H1 (cell line): ENCODE measurements around the gene IL21R. TPM values are rescaled to one million over a fixed set of nuclear protein-coding genes. Genes with fewer than 3 reads are reported as not detected.

Experiments used
- CTCF ChIA-PET: fragments of 300-600 bp; sonication (Branson Sonifier 250); formaldehyde crosslinking; loops from one replicate; lab custom pipeline; 2021; ENCODE audit not compliant: partially characterized antibody; lab: Charles Lee
- POLR2A ChIA-PET: fragments of 300-600 bp; sonication (Branson Sonifier 250); formaldehyde crosslinking; loops from one replicate; lab custom pipeline; 2021; ENCODE audit warnings: inconsistent platforms; ENCODE audit not compliant: partially characterized antibody; lab: Charles Lee
- DNase-seq, 2 experiments: peaks; one replicate each; pipeline versions ENCODE4 v3.0.0 to v3.0.0-alpha.2; 2010 to 2022; ENCODE audit warnings: low spot score in 2 of 2, low read depth in 1 of 2, mixed read lengths in 1 of 2
- FAIRE-seq: peaks from 2 replicates; lab custom pipeline; 2011; peaks lifted over from hg19 to GRCh38; lab: Jason Lieb, UNC
- H2AFZ ChIP-seq: 2 replicates; pipeline ENCODE4 v1.8.1; 2012; ENCODE audit warnings: low read length, inconsistent platforms
- H2AK5ac ChIP-seq: 2 replicates; pipeline ENCODE4 v1.6.1; 2013; ENCODE audit warnings: low read depth, low read length
- H2BK120ac ChIP-seq: replicated peaks from 2 replicates; pipeline ENCODE3; 2013; ENCODE audit warnings: low read depth, low read length, inconsistent platforms
- H2BK12ac ChIP-seq: 2 replicates; pipeline ENCODE4 v1.6.1; 2013; ENCODE audit warnings: low read depth, low read length
- H2BK15ac ChIP-seq: 2 replicates; pipeline ENCODE4 v1.6.1; 2013; ENCODE audit warnings: low read length
- H2BK20ac ChIP-seq: 2 replicates; pipeline ENCODE4 v1.6.1; 2013; ENCODE audit warnings: low read length
- H2BK5ac ChIP-seq: 2 replicates; pipeline ENCODE4 v1.6.1; 2013; ENCODE audit warnings: low read depth, low read length
- H3K14ac ChIP-seq: 2 replicates; pipeline ENCODE4 v1.6.1; 2013; ENCODE audit warnings: inconsistent platforms; ENCODE audit not compliant: insufficient read length
- H3K18ac ChIP-seq: 2 replicates; pipeline ENCODE4 v1.6.1; 2013; ENCODE audit warnings: low read length; ENCODE audit errors: extremely low read depth
- H3K23ac ChIP-seq: 2 replicates; pipeline ENCODE4 v1.6.1; 2013; ENCODE audit warnings: inconsistent platforms; ENCODE audit not compliant: insufficient read length
- H3K23me2 ChIP-seq: 2 replicates; pipeline ENCODE4 v1.6.1; 2013; ENCODE audit warnings: low read depth, low read length
- H3K27ac ChIP-seq: 2 replicates; pipeline ENCODE4 v1.6.1; 2011; ENCODE audit warnings: low read depth, low read length, inconsistent platforms
- H3K27me3 ChIP-seq, 4 experiments: replicated peaks in 1 of 4; 1 replicate in 1 of 4; 2 replicates in 3 of 4; pipeline versions ENCODE4 v1.6.1 to v1.8.1; 2011 to 2013; ENCODE audit warnings: low read length in 3 of 4, mild to moderate bottlenecking in 3 of 4, inconsistent platforms in 2 of 4, mixed read lengths in 2 of 4, moderate library complexity in 1 of 4; ENCODE audit not compliant: control insufficient read depth in 3 of 4, insufficient read depth in 3 of 4; ENCODE audit errors: extremely low read depth in 1 of 4
- H3K36me3 ChIP-seq, 4 experiments: 2 replicates each; pipeline versions ENCODE4 v1.6.1 to v1.8.1; 2011 to 2013; ENCODE audit warnings: mild to moderate bottlenecking in 4 of 4, low read length in 3 of 4, moderate library complexity in 2 of 4, control low read depth in 1 of 4, inconsistent platforms in 1 of 4; ENCODE audit not compliant: insufficient read depth in 4 of 4, control insufficient read depth in 2 of 4
- H3K4ac ChIP-seq: replicated peaks from 2 replicates; pipeline ENCODE3; 2013; ENCODE audit warnings: low read length, low read depth, mixed read lengths, inconsistent platforms; ENCODE audit not compliant: insufficient read length
- H3K4me1 ChIP-seq, 4 experiments: replicated peaks in 1 of 4; 1 replicate in 1 of 4; 2 replicates in 3 of 4; pipeline versions ENCODE4 v1.6.1 to v1.8.1; 2011 to 2013; ENCODE audit warnings: low read length in 3 of 4, inconsistent platforms in 2 of 4, mixed read lengths in 1 of 4; ENCODE audit not compliant: insufficient read depth in 4 of 4, control insufficient read depth in 3 of 4
- H3K4me2 ChIP-seq, 2 experiments: 2 replicates each; pipeline versions ENCODE4 v1.6.1 to v1.8.1; 2011 to 2013; ENCODE audit warnings: low read depth in 2 of 2, low read length in 2 of 2, control low read depth in 1 of 2, inconsistent platforms in 1 of 2, mild to moderate bottlenecking in 1 of 2; ENCODE audit not compliant: insufficient read depth in 1 of 2
- H3K4me3 ChIP-seq, 4 experiments: fragments of 200-600, 300-600 bp in 1 of 4; sonication (generic), shearing (Covaris generic), sonication (Bioruptor Twin) in 1 of 4; 2 replicates each; pipeline versions ENCODE4 v1.5.1 to v1.8.1; 2011 to 2016; ENCODE audit warnings: low read length in 4 of 4, low read depth in 3 of 4, control low read depth in 2 of 4, inconsistent platforms in 2 of 4, mild to moderate bottlenecking in 2 of 4, mixed read lengths in 1 of 4, moderate library complexity in 1 of 4; ENCODE audit not compliant: insufficient read depth in 2 of 4; ENCODE audit errors: extremely low read depth in 1 of 4
- H3K56ac ChIP-seq: replicated peaks from 2 replicates; pipeline ENCODE3; 2013; ENCODE audit warnings: low read depth, mild to moderate bottlenecking, mixed read lengths, low read length, inconsistent platforms; ENCODE audit not compliant: insufficient read length
- H3K79me1 ChIP-seq: 2 replicates; pipeline ENCODE4 v1.6.1; 2013; ENCODE audit warnings: low read depth, low read length, control low read depth
- H3K79me2 ChIP-seq, 2 experiments: 2 replicates each; pipeline versions ENCODE4 v1.6.1 to v1.8.1; 2012 to 2013; ENCODE audit warnings: low read length in 2 of 2, mild to moderate bottlenecking in 2 of 2, inconsistent platforms in 1 of 2; ENCODE audit not compliant: insufficient read depth in 2 of 2, control insufficient read depth in 1 of 2
- H3K9ac ChIP-seq, 4 experiments: replicated peaks in 1 of 4; 1 replicate in 1 of 4; 2 replicates in 3 of 4; pipeline versions ENCODE4 v1.6.1 to v1.8.1; 2011 to 2013; ENCODE audit warnings: low read depth in 3 of 4, low read length in 3 of 4, control low read depth in 2 of 4, mild to moderate bottlenecking in 2 of 4, moderate library complexity in 2 of 4, inconsistent platforms in 1 of 4; ENCODE audit errors: extremely low read depth in 1 of 4
- H3K9me3 ChIP-seq, 2 experiments: 2 replicates each; pipeline versions ENCODE4 v1.6.1 to v1.8.1; 2012 to 2013; ENCODE audit warnings: mild to moderate bottlenecking in 2 of 2, moderate library complexity in 2 of 2, control low read depth in 1 of 2, inconsistent platforms in 1 of 2, low read depth in 1 of 2, low read length in 1 of 2, mixed read lengths in 1 of 2; ENCODE audit not compliant: insufficient read depth in 2 of 2
- H4K20me1 ChIP-seq, 2 experiments: replicated peaks in 1 of 2; 2 replicates each; pipeline versions ENCODE3 to v1.8.1; 2011 to 2013; ENCODE audit warnings: inconsistent platforms in 2 of 2, low read length in 2 of 2, mild to moderate bottlenecking in 1 of 2; ENCODE audit not compliant: insufficient read depth in 2 of 2, control insufficient read depth in 1 of 2
- H4K5ac ChIP-seq: 2 replicates; pipeline ENCODE4 v1.6.1; 2013; ENCODE audit warnings: low read length, low read depth, mixed read lengths, inconsistent platforms; ENCODE audit not compliant: insufficient read length
- H4K8ac ChIP-seq: 2 replicates; pipeline ENCODE4 v1.8.0; 2013; ENCODE audit warnings: mild to moderate bottlenecking, moderate library complexity, low read length, inconsistent platforms; ENCODE audit not compliant: insufficient read depth; ENCODE audit errors: extremely low read depth
- H4K91ac ChIP-seq: replicated peaks from 2 replicates; pipeline ENCODE3; 2013; ENCODE audit warnings: low read length, mixed read lengths, inconsistent platforms; ENCODE audit not compliant: insufficient read length
- ASH2L ChIP-seq: fragments of 200-600, 300-600 bp; sonication (generic); IDR thresholded peaks from one replicate; pipeline ENCODE4 v1.7.1; 2017; ENCODE audit warnings: low read length
- CEBPB ChIP-seq: IDR thresholded peaks from 2 replicates; pipeline ENCODE4 v1.6.1; 2012; ENCODE audit warnings: low read depth, low read length
- GABPA ChIP-seq: IDR thresholded peaks from 2 replicates; pipeline ENCODE4 v1.6.1; 2011; ENCODE audit warnings: mild to moderate bottlenecking, low read length, moderate library complexity, borderline replicate concordance; ENCODE audit not compliant: insufficient read depth
- JUN ChIP-seq: IDR thresholded peaks from 2 replicates; pipeline ENCODE4 v1.6.1; 2011; ENCODE audit warnings: low read depth, mild to moderate bottlenecking, improper control_type of control experiment, low read length
- KDM5A ChIP-seq: fragments of 200-600 bp; IDR thresholded peaks from 2 replicates; pipeline ENCODE4 v1.7.1; 2012; ENCODE audit warnings: mild to moderate bottlenecking, low read length, inconsistent platforms, mixed read lengths
- SIN3A ChIP-seq, 2 experiments: IDR thresholded peaks in 1 of 2; conservative IDR thresholded peaks in 1 of 2; 2 replicates each; pipeline ENCODE4 v1.6.1; 2011 to 2012; ENCODE audit warnings: low read length in 2 of 2, improper control_type of control experiment in 1 of 2, low read depth in 1 of 2, mild to moderate bottlenecking in 1 of 2
- SP2 ChIP-seq: IDR thresholded peaks from 2 replicates; pipeline ENCODE4 v1.6.1; 2012; ENCODE audit warnings: mild to moderate bottlenecking, low read length, inconsistent platforms
- WGBS, 2 experiments: shearing (Covaris generic) in 1 of 2; methylation state at CpG; one replicate each; pipeline versions ENCODE4 v1.1.6 to v1.1.7; 2013 to 2015; ENCODE audit warnings: low lambda C conversion rate in 2 of 2, mixed read lengths in 2 of 2, inconsistent platforms in 1 of 2, low coverage in 1 of 2, missing lambda C conversion rate in 1 of 2; ENCODE audit not compliant: insufficient replicate concordance in 2 of 2, insufficient coverage in 1 of 2, insufficient read length in 1 of 2; ENCODE audit errors: extremely low coverage in 1 of 2, missing lambda C conversion rate in 1 of 2; 5-methylcytosine and 5-hydroxymethylcytosine counted together
- polyA plus RNA-seq, 7 experiments: library from polyadenylated mRNA; depleted of rRNA in 3 of 7; stranded (reverse) in 5 of 7; unstranded in 2 of 7; fragments of >200 nt in 5 of 7; fragments of 200-250 nt in 2 of 7; gene quantifications; 1 replicate in 5 of 7; 2 replicates in 1 of 7; 4 replicates in 1 of 7; pipeline versions ENCODE4 v1.2.1 to v1.2.3, GENCODE V29; 2011 to 2013; ENCODE audit warnings: missing spikeins in 2 of 7, mixed read lengths in 2 of 7
- total RNA-seq: library from RNA; stranded (reverse); fragmentation: NEBNext Ultra II Directional; extraction: Animal tissue kit (Norgen Biotek cat#: 25700); gene quantifications from 2 replicates; pipeline ENCODE4 v1.2.1, GENCODE V29; 2021
- TF ChIP-seq, protein P1 (sequence below), 3 experiments: IDR thresholded peaks; 1 replicate in 2 of 3; 2 replicates in 1 of 3; pipeline versions ENCODE4 v1.5.1 to v1.6.1; 2011; ENCODE audit warnings: low read length in 3 of 3, mild to moderate bottlenecking in 3 of 3, inconsistent platforms in 2 of 3, low read depth in 1 of 3, moderate library complexity in 1 of 3; ENCODE audit not compliant: insufficient read depth in 1 of 3; ENCODE audit errors: control extremely low read depth in 1 of 3
- TF ChIP-seq, protein P2 (sequence below): IDR thresholded peaks from 2 replicates; pipeline ENCODE4 v1.6.1; 2011; ENCODE audit warnings: low read length, improper control_type of control experiment

IL21R gene
- total and polyA plus RNA-seq, 2 of the 8 experiments (the other 6 are each of a cell fraction or from before 2014, with no cell fraction given): 0.34 to 0.70 TPM

DNA sequence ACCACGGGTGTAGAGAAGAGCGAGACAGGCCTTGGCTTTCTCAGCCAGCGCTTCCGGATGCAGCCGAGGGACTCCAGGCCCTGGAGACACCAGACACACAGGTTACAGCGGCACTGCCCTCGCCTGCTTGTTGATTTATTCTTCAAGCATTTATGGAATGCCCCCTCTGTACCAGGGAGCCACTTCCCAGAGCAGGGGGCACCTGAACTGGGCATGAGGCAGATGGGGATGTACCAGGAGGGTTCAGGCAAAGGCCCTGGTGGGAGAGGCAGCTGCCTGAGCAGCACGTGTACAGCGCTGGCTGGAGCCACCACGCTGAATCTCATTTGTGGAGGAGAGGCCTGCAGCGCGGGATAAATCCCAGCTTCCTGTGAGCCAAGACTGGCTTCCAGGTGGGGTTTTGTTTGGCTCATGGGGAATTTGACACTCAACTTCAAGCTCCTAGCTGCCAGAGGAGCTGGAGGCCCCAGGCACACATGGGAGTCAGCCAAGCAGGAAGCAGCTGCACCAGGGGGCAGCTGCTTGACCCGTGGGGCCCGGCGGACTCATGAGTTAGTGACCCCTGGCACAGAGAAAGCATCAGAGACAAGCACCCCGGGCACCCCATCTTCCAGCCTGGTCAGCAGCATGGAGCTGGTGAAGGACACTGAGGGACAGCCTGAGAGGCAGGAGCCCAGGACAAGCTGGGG lies 59.7 kb downstream of the IL21R start:
- peaks cover 22 to 50% (median 39%) of the 10 kb centered on the region in 4 experiments; a peak in 7 of 8 replicates for H3K36me3 ChIP-seq
- TF ChIP-seq KDM5A: no peak
- no peak for TF ChIP-seq GABPA
- no peak for TF ChIP-seq JUN
- TF ChIP-seq, protein P1, sequence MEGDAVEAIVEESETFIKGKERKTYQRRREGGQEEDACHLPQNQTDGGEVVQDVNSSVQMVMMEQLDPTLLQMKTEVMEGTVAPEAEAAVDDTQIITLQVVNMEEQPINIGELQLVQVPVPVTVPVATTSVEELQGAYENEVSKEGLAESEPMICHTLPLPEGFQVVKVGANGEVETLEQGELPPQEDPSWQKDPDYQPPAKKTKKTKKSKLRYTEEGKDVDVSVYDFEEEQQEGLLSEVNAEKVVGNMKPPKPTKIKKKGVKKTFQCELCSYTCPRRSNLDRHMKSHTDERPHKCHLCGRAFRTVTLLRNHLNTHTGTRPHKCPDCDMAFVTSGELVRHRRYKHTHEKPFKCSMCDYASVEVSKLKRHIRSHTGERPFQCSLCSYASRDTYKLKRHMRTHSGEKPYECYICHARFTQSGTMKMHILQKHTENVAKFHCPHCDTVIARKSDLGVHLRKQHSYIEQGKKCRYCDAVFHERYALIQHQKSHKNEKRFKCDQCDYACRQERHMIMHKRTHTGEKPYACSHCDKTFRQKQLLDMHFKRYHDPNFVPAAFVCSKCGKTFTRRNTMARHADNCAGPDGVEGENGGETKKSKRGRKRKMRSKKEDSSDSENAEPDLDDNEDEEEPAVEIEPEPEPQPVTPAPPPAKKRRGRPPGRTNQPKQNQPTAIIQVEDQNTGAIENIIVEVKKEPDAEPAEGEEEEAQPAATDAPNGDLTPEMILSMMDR (IDR thresholded peaks at IDR 0.05; ENCODE audit: control extremely low read depth in 1 of 3, insufficient read depth in 1 of 3, low read depth in 1 of 3, low read length in 3 of 3): no peak
- TF ChIP-seq, protein P2, sequence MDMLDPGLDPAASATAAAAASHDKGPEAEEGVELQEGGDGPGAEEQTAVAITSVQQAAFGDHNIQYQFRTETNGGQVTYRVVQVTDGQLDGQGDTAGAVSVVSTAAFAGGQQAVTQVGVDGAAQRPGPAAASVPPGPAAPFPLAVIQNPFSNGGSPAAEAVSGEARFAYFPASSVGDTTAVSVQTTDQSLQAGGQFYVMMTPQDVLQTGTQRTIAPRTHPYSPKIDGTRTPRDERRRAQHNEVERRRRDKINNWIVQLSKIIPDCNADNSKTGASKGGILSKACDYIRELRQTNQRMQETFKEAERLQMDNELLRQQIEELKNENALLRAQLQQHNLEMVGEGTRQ: no peak
- no peak for TF ChIP-seq ASH2L
- TF ChIP-seq SP2: no peak
- no peak for TF ChIP-seq CEBPB
- TF ChIP-seq SIN3A (conservative IDR thresholded peaks at IDR 0.05 in 1 of 2, IDR thresholded peaks at IDR 0.05 in 1 of 2; ENCODE audit: low read depth in 1 of 2, low read length in 2 of 2): no peak

More for the DNA sequence above, 59.7 kb downstream of the IL21R start:
- Histone ChIP-seq H3K4me2 (no peak overlapping the region), H3K4me1 (no peaks in the 10 kb centered on the region; a peak in 1 of 7 replicates), H3K56ac (no peak overlapping the region), H2BK20ac (no peak overlapping the region), H3K14ac (no peak overlapping the region), H3K27ac (no peak overlapping the region), H4K91ac (no peak overlapping the region), H4K20me1 (peaks cover 2 to 14% of the 10 kb centered on the region in 2 experiments), H3K9ac (no peak overlapping the region), H3K79me1 (no peaks in the 10 kb centered on the region), H2BK120ac (no peak overlapping the region), H2AK5ac (no peak overlapping the region), H2AFZ (no peak overlapping the region), H2BK12ac (no peak overlapping the region), H3K23me2 (peaks cover 4% of the 10 kb centered on the region; the same call in 1 of the 2 replicates), H3K23ac (no peak overlapping the region), H3K9me3 (no peaks in the 10 kb centered on the region), H3K18ac (no peak overlapping the region), H3K27me3 (no peaks in the 10 kb centered on the region), H3K4me3 (no peak overlapping the region), H2BK15ac (no peak overlapping the region), H2BK5ac (no peak overlapping the region), H4K5ac (no peak overlapping the region), H4K8ac (no peak overlapping the region; the same call in 1 of the 2 replicates), H3K79me2 (no peaks in the 10 kb centered on the region), H3K4ac (no peak overlapping the region)
- ChIA-PET POLR2A (interaction anchor here (1.3 kb wide), 1 partner anchor 12 kb away, joined by 4 read pairs; no protein-coding TSS in a partner anchor), CTCF (interaction anchor here (0.9 to 1.4 kb wide), 5 partner anchors 9 to 282 kb away, joined by 3 to 4 read pairs (median 3); no protein-coding TSS in a partner anchor)
- no peak for FAIRE-seq
- no peak for DNase-seq
- WGBS, 2 experiments: 90% methylated on average over 16 of the region's 16 CpGs; no CpG with 5 or more reads in 1 of the 2 experiments
